WTC11 (cell line): ENCODE measurements around the gene DPEP2NB.

ENCODE experiments used
- CBFB ChIP-seq: sonication (generic); formaldehyde crosslinking; IDR thresholded peaks from 2 replicates; pipeline ENCODE4 v1.8.1; 2022; ENCODE audit warnings: mild to moderate bottlenecking, low read depth, missing genetic modification reagents
- FOXJ3 ChIP-seq: sonication (generic); formaldehyde crosslinking; IDR thresholded peaks from 2 replicates; pipeline ENCODE4 v1.9.0; 2021; ENCODE audit warnings: missing genetic modification reagents, mild to moderate bottlenecking, borderline replicate concordance
- GABPB1 ChIP-seq: sonication (generic); formaldehyde crosslinking; IDR thresholded peaks from 2 replicates; pipeline ENCODE4 v1.8.1; 2023; ENCODE audit warnings: mild to moderate bottlenecking, missing genetic modification reagents
- SMAD4 ChIP-seq: sonication (generic); formaldehyde crosslinking; IDR thresholded peaks from 2 replicates; pipeline ENCODE4 v1.8.0; 2022; ENCODE audit warnings: mild to moderate bottlenecking, missing genetic modification reagents
- SP1 ChIP-seq: sonication (generic); formaldehyde crosslinking; conservative IDR thresholded peaks from 2 replicates; pipeline ENCODE4 v1.8.1; 2022; ENCODE audit warnings: missing genetic modification reagents
- TP53 ChIP-seq: sonication (generic); formaldehyde crosslinking; IDR thresholded peaks from 2 replicates; pipeline ENCODE4 v1.8.1; 2023; ENCODE audit warnings: mild to moderate bottlenecking, missing genetic modification reagents
- ZNF317 ChIP-seq: sonication (generic); formaldehyde crosslinking; IDR thresholded peaks from 2 replicates; pipeline ENCODE4 v1.8.1; 2023; ENCODE audit warnings: low read depth, mild to moderate bottlenecking, moderate library complexity, missing genetic modification reagents, borderline replicate concordance
- TF ChIP-seq, protein P1 (sequence below): fragments of 200-600 bp; IDR thresholded peaks from 2 replicates; pipeline ENCODE4 v1.8.0; 2022; ENCODE audit warnings: antibody characterized with exemption
- TF ChIP-seq, protein P2 (sequence below): sonication (generic); formaldehyde crosslinking; conservative IDR thresholded peaks from 2 replicates; pipeline ENCODE4 v1.8.1; 2023; ENCODE audit warnings: mild to moderate bottlenecking, low read depth, missing genetic modification reagents, moderate library complexity
- TF ChIP-seq, protein P3 (sequence below): sonication (generic); formaldehyde crosslinking; IDR thresholded peaks from 2 replicates; pipeline ENCODE4 v1.8.1; 2022; ENCODE audit warnings: missing genetic modification reagents, borderline replicate concordance

DNA sequence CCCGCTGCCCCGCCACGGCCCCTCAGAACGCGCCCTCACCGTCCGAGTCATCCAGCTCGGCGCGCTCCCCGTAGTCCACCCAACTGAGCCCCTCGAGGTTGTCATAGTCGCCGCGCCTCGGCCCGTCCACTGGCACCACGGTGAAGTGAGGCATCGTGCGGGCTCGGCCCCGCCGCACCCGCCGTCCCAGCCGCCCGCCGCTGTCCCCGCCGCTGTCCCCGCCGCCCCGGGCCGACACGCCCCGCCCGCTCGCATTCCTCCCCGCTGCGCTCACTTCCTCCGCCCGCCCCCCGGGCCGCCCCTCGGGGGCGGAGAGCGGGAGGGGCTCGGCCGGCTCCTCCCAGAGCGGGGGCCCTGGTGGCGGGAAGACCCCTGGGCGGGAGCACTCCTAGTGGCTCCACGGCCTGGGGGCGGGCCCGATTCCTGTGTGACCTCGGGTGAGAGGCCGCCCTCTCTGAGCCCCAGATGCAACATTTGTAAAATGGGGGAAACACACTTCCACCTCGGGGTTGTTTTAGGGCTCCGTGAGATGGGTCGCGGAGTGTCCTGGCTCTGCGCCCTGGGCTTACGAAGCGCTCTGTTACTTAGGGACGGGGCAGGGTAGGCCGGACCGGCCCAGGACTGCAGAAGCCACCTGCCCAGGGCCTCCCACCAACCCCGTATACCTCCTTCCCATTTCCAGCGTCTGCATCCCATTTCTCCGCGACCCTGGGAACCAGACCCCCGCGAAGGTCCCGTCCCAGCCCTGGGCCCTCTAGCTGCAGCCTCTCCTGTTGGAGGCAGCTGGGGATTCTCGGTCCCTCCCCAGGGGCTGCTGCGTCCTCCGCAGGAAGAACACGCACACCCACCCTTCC, 47.1 kb downstream of the DPEP2NB start, which contains the start of gene SLC12A4:
- no peak for TF ChIP-seq ZNF317 (CRISPR knock-in tag)
- TF ChIP-seq, protein P1, sequence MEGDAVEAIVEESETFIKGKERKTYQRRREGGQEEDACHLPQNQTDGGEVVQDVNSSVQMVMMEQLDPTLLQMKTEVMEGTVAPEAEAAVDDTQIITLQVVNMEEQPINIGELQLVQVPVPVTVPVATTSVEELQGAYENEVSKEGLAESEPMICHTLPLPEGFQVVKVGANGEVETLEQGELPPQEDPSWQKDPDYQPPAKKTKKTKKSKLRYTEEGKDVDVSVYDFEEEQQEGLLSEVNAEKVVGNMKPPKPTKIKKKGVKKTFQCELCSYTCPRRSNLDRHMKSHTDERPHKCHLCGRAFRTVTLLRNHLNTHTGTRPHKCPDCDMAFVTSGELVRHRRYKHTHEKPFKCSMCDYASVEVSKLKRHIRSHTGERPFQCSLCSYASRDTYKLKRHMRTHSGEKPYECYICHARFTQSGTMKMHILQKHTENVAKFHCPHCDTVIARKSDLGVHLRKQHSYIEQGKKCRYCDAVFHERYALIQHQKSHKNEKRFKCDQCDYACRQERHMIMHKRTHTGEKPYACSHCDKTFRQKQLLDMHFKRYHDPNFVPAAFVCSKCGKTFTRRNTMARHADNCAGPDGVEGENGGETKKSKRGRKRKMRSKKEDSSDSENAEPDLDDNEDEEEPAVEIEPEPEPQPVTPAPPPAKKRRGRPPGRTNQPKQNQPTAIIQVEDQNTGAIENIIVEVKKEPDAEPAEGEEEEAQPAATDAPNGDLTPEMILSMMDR = no peak
- TF ChIP-seq, protein P2, sequence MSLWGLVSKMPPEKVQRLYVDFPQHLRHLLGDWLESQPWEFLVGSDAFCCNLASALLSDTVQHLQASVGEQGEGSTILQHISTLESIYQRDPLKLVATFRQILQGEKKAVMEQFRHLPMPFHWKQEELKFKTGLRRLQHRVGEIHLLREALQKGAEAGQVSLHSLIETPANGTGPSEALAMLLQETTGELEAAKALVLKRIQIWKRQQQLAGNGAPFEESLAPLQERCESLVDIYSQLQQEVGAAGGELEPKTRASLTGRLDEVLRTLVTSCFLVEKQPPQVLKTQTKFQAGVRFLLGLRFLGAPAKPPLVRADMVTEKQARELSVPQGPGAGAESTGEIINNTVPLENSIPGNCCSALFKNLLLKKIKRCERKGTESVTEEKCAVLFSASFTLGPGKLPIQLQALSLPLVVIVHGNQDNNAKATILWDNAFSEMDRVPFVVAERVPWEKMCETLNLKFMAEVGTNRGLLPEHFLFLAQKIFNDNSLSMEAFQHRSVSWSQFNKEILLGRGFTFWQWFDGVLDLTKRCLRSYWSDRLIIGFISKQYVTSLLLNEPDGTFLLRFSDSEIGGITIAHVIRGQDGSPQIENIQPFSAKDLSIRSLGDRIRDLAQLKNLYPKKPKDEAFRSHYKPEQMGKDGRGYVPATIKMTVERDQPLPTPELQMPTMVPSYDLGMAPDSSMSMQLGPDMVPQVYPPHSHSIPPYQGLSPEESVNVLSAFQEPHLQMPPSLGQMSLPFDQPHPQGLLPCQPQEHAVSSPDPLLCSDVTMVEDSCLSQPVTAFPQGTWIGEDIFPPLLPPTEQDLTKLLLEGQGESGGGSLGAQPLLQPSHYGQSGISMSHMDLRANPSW = no peak
- TF ChIP-seq SMAD4 = no peak
- TF ChIP-seq, protein P3, sequence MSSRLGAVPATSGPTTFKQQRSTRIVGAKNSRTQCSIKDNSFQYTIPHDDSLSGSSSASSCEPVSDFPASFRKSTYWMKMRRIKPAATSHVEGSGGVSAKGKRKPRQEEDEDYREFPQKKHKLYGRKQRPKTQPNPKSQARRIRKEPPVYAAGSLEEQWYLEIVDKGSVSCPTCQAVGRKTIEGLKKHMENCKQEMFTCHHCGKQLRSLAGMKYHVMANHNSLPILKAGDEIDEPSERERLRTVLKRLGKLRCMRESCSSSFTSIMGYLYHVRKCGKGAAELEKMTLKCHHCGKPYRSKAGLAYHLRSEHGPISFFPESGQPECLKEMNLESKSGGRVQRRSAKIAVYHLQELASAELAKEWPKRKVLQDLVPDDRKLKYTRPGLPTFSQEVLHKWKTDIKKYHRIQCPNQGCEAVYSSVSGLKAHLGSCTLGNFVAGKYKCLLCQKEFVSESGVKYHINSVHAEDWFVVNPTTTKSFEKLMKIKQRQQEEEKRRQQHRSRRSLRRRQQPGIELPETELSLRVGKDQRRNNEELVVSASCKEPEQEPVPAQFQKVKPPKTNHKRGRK (CRISPR knock-in tag) = no peak
- TF ChIP-seq TP53 (CRISPR knock-in tag) = no peak
- TF ChIP-seq SP1 = peak; percentile 97
- TF ChIP-seq CBFB (CRISPR knock-in tag) = no peak
- TF ChIP-seq FOXJ3 (CRISPR knock-in tag) = no peak
- no peak for TF ChIP-seq GABPB1 (CRISPR knock-in tag)
